ENCODE data around the gene TMOD1.

GRCh38 chr9:97635026-97635425, 133.6 kb downstream of the TMOD1 start:
- no peak for TF ChIP-seq CTCF (IDR thresholded peaks at IDR 0.05)
- TF ChIP-seq POLR2A (IDR thresholded peaks at IDR 0.05) = no peak
